ENCODE measurements around the gene APOL6. TPM values are rescaled to one million over a fixed set of nuclear protein-coding genes. Genes with fewer than 3 reads are reported as not detected.
A peak's percentile ranks its signal among the peaks of the same experiment; 100 is the strongest.

Gene APOL6
- total RNA-seq, 1 donor from 2014 or later: 53.8 TPM

DNA sequence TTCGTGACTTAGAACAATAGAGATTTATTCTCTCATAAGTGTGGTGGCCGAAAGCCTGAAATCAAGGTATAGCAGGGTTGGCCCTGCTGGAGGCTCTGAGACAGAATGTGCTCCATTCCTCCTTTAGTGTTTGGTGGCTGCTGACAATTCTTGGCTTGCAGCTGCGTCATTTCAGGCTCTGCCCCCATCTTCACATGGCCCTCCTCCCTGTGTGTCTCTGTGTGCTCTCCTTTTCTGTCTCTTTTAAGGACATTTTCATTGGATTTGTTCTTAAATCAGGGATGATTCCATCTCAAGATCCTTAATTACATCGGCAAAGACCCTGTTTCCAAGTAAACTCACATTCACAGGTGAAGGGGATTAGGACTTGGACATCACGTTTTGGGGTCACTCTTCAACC is 10.2 kb upstream of the APOL6 start:
- intact Hi-C loops (cut with DNase I): no loop called here
- TF ChIP-seq, protein P1, sequence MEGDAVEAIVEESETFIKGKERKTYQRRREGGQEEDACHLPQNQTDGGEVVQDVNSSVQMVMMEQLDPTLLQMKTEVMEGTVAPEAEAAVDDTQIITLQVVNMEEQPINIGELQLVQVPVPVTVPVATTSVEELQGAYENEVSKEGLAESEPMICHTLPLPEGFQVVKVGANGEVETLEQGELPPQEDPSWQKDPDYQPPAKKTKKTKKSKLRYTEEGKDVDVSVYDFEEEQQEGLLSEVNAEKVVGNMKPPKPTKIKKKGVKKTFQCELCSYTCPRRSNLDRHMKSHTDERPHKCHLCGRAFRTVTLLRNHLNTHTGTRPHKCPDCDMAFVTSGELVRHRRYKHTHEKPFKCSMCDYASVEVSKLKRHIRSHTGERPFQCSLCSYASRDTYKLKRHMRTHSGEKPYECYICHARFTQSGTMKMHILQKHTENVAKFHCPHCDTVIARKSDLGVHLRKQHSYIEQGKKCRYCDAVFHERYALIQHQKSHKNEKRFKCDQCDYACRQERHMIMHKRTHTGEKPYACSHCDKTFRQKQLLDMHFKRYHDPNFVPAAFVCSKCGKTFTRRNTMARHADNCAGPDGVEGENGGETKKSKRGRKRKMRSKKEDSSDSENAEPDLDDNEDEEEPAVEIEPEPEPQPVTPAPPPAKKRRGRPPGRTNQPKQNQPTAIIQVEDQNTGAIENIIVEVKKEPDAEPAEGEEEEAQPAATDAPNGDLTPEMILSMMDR (IDR thresholded peaks at IDR 0.05): no peak
- peaks cover 14% of the 10 kb centered on the region for H3K4me1 ChIP-seq
- no peaks in the 10 kb centered on the region for H3K9me3 ChIP-seq
- no peaks in the 10 kb centered on the region for H3K36me3 ChIP-seq
- peak overlapping the region; percentile 80 for H3K27ac ChIP-seq
- no peaks in the 10 kb centered on the region for H3K27me3 ChIP-seq (ENCODE audit: low read depth)
- H3K4me3 ChIP-seq: no peak overlapping the region
- DNase-seq: no peak
- ATAC-seq: no peak

DNA sequence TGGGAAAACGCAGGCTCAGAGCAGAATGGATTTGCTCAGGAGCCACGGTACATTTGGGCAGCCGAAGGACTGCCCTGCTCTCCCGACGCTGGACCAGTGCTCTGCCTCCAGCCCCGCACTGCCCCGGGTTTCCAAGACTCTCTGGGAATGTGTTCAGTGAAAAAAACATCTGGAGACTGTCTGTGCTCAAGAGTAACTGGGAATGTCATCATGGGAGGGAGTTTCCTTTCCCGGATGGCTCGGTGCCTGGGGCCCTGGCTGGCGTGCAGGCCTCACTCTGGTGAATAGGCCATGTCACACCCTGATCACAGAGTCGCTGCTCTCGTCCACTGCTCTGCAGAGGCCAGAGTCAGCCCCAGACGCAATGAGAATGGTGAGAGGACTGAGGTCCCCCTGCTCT is 9.8 kb upstream of the APOL6 start:
- Histone ChIP-seq H3K4me3 (no peak overlapping the region), H3K4me1 (peaks cover 14% of the 10 kb centered on the region), H3K9me3 (no peaks in the 10 kb centered on the region), H3K27me3 (ENCODE audit: low read depth) (no peaks in the 10 kb centered on the region), H3K27ac (peak overlapping the region; percentile 80), H3K36me3 (no peaks in the 10 kb centered on the region)
- TF ChIP-seq, protein P1 (IDR thresholded peaks at IDR 0.05): no peak
- DNase-seq (peak; percentile 58), ATAC-seq (peak; percentile 72 to 80)
- intact Hi-C loops (cut with DNase I): no loop called here

DNA sequence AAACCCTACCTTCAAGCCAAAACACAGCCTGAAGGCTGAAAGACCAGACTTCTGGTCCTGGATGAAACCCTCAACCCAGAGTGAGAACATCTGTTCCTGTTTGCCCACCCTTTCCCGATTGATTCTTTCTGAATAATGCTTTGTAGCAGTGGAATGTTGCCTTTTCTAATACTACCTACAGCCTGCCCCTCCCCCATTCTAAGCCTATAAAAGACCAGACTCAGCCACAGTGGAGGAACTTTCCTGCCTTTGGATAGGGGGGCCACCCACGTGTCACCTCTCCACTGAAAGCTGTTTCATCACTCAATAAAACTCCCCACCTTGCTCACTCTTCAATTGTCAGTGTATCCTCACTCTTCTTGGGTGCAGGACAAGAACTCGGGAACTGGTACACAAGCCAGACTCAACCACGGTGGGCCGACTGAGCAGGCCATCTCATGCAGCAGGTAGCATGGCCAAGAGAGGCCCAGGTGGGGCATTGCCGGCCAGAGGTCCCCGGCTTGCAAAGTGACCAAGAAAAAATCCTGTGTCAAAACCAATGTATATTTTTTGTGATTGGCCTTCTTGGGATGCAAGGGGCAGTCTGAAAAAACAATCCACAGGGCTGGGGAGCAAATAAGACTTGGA is 6.6 kb upstream of the APOL6 start:
- Histone ChIP-seq H3K27me3 (ENCODE audit: low read depth) (no peaks in the 10 kb centered on the region), H3K4me1 (peaks cover 14% of the 10 kb centered on the region), H3K36me3 (no peaks in the 10 kb centered on the region), H3K27ac (no peak overlapping the region), H3K4me3 (no peak overlapping the region), H3K9me3 (no peaks in the 10 kb centered on the region)
- ATAC-seq (no peak), DNase-seq (no peak)
- intact Hi-C loops (cut with DNase I): no loop called here
- TF ChIP-seq, protein P1 (IDR thresholded peaks at IDR 0.05): no peak

DNA sequence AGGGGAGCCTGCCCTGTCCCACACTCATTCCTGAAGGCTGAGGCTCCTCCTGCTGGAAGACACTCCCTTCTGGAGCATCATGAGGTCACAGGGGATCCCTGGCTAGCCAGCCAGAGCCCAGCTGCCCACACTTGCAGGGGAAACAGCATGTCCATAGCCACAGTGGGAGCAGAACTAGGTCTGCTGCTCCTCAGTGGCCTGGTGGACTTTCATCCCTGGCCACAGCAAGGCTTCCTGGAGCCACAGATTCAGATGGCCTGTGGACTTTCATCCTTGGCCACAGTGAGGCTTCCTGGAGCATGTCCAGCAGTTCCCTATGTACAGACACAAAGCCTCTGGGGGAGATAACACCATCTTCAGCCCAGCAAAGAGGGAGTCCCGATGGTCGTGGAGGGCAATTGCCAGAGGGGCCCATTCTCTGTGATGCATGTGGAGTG is 5.9 kb upstream of the APOL6 start:
- no peak for DNase-seq
- ATAC-seq: no peak
- Histone ChIP-seq H3K4me3 (no peak overlapping the region), H3K27me3 (ENCODE audit: low read depth) (no peaks in the 10 kb centered on the region), H3K9me3 (no peaks in the 10 kb centered on the region), H3K4me1 (peaks cover 20% of the 10 kb centered on the region), H3K27ac (no peak overlapping the region), H3K36me3 (no peaks in the 10 kb centered on the region)
- intact Hi-C loops (cut with DNase I): no loop called here
- TF ChIP-seq, protein P1 (IDR thresholded peaks at IDR 0.05): no peak

DNA sequence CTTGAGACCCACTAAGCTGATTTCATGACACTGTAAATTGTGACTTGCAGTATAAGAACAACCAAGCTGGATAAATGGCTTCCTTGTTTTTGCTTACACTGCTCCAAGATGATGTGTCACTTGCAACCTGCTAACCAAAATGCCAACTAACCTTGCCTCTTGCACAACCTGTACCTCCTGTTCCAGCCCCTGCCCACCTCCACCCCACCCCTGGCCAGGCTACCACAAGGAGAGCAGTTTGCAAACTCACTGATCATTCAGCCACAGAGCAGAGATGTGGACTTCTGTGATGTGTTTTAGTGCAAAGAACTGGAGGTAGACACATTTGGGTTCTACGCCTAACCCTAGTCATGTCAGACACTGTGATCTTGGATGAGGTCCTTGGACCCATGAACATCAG is 4.3 kb upstream of the APOL6 start:
- no peak overlapping the region for H3K4me3 ChIP-seq
- intact Hi-C loops (cut with DNase I): no loop called here
- no peak for ATAC-seq
- no peaks in the 10 kb centered on the region for H3K36me3 ChIP-seq
- no peaks in the 10 kb centered on the region for H3K27me3 ChIP-seq (ENCODE audit: low read depth)
- H3K27ac ChIP-seq: no peak overlapping the region
- H3K4me1 ChIP-seq: peaks cover 13% of the 10 kb centered on the region
- no peaks in the 10 kb centered on the region for H3K9me3 ChIP-seq
- no peak for DNase-seq
- TF ChIP-seq, protein P1 (IDR thresholded peaks at IDR 0.05): no peak

Measured in lower lobe of right lung (tissue), 2 donors.